ENCODE data around the gene FAM43B.

- TF ChIP-seq POLR2A (IDR thresholded peaks at IDR 0.05) (no peak), EP300 (IDR thresholded peaks at IDR 0.05) (no peak)
- TF ChIP-seq, protein P1, sequence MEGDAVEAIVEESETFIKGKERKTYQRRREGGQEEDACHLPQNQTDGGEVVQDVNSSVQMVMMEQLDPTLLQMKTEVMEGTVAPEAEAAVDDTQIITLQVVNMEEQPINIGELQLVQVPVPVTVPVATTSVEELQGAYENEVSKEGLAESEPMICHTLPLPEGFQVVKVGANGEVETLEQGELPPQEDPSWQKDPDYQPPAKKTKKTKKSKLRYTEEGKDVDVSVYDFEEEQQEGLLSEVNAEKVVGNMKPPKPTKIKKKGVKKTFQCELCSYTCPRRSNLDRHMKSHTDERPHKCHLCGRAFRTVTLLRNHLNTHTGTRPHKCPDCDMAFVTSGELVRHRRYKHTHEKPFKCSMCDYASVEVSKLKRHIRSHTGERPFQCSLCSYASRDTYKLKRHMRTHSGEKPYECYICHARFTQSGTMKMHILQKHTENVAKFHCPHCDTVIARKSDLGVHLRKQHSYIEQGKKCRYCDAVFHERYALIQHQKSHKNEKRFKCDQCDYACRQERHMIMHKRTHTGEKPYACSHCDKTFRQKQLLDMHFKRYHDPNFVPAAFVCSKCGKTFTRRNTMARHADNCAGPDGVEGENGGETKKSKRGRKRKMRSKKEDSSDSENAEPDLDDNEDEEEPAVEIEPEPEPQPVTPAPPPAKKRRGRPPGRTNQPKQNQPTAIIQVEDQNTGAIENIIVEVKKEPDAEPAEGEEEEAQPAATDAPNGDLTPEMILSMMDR (IDR thresholded peaks at IDR 0.05) = no peak
Measured at GRCh38 chr1:20565234-20565633, 12.9 kb downstream of the FAM43B start.

Data from ovary (tissue), 3 donors.